Osteocyte (in vitro differentiated cells): ENCODE measurements around the gene STK32A. TPM values are rescaled to one million over a fixed set of nuclear protein-coding genes. Genes with fewer than 3 reads are reported as not detected.

ENCODE experiments used
- DNase-seq: peaks from one replicate; pipeline ENCODE4 v3.0.0; 2021; ENCODE audit warnings: mixed read lengths; ENCODE audit not compliant: unreplicated experiment; ENCODE audit errors: extremely low spot score
- H3K27ac Mint-ChIP-seq: one replicate; pipeline ENCODE4 v1.8.0; 2021; ENCODE audit warnings: mild to moderate bottlenecking, mixed read lengths; ENCODE audit not compliant: unreplicated experiment
- H3K27me3 Mint-ChIP-seq: one replicate; pipeline ENCODE4 v1.8.0; 2021; ENCODE audit warnings: mixed read lengths; ENCODE audit not compliant: unreplicated experiment
- H3K36me3 Mint-ChIP-seq: one replicate; pipeline ENCODE4 v1.8.0; 2021; ENCODE audit warnings: mixed read lengths; ENCODE audit not compliant: unreplicated experiment
- H3K4me1 Mint-ChIP-seq: one replicate; pipeline ENCODE4 v1.8.0; 2021; ENCODE audit warnings: mixed read lengths; ENCODE audit not compliant: unreplicated experiment
- H3K4me3 Mint-ChIP-seq: one replicate; pipeline ENCODE4 v1.8.0; 2021; ENCODE audit warnings: mild to moderate bottlenecking, moderate library complexity, mixed read lengths; ENCODE audit not compliant: unreplicated experiment
- H3K9me3 Mint-ChIP-seq: one replicate; pipeline ENCODE4 v1.8.0; 2021; ENCODE audit warnings: mixed read lengths; ENCODE audit not compliant: unreplicated experiment
- CTCF ChIP-seq: fragments of 200-600 bp; sonication (generic); IDR thresholded peaks from 2 replicates; pipeline ENCODE4 v1.5.0; 2021; ENCODE audit warnings: antibody characterized with exemption, mild to moderate bottlenecking, moderate library complexity
- total RNA-seq: library from RNA; stranded (reverse); gene quantifications from 2 replicates; pipeline ENCODE4 v1.2.1, GENCODE V29; 2021

The STK32A gene
- total RNA-seq, 1 donor from 2014 or later: not detected

DNA sequence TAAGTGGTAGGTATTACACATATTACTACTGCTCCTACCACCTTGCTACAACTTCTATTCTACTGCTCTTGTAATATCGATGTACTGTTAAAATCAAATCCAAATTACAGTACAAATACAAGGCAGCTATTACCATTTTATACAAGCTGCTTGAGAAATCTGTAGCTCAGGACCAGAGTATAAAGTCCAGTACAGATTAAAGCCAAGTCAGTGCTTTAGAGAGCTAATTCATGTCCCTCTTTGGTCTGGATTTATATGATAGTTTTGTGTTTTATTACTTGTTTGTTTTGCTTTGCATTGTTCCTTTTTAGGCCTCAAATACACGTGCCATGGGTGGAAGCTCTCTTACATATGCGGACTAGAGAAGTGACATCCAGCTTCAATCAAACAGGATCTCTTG, 199.2 kb downstream of the STK32A start:
- Mint-ChIP-seq H3K4me3 (no peak overlapping the region), H3K27me3 (no peaks in the 10 kb centered on the region), H3K4me1 (peaks cover 25% of the 10 kb centered on the region), H3K27ac (no peak overlapping the region), H3K9me3 (no peaks in the 10 kb centered on the region), H3K36me3 (peaks cover 2% of the 10 kb centered on the region)
- TF ChIP-seq CTCF: no peak
- DNase-seq: no peak

DNA sequence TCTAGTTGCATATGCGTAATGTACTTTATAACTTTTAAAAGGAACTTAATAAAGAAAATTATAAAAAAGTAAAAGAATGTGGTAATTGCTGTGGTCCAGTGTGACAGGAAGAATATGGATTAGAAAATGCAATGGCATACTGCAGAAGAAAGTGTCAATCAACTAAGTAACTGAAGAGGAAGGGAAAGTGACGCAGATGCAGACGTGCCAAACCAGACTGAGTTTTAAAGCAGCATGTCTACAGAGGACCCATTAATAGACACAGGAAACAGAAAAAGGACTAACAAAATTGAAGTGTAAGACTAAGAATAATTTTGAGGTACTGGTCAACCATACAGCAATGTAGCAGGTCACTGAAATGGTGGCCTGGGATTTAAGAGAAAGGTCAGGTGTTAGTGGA, 201.8 kb downstream of the STK32A start:
- Mint-ChIP-seq H3K4me1 (peaks cover 22% of the 10 kb centered on the region), H3K27me3 (no peaks in the 10 kb centered on the region), H3K4me3 (no peak overlapping the region), H3K36me3 (peaks cover 2% of the 10 kb centered on the region), H3K27ac (no peak overlapping the region), H3K9me3 (no peaks in the 10 kb centered on the region)
- no peak for DNase-seq
- TF ChIP-seq CTCF: no peak

- Mint-ChIP-seq H3K4me3 (no peak overlapping the region), H3K27ac (no peak overlapping the region)
Measured at GRCh38 chr5:147437161-147437596, 202.4 kb downstream of the STK32A start.

More at GRCh38 chr5:147437161-147437596, 202.4 kb downstream of the STK32A start:
- H3K27me3 Mint-ChIP-seq: no peaks in the 10 kb centered on the region
- DNase-seq: no peak
- H3K36me3 Mint-ChIP-seq: peaks cover 2% of the 10 kb centered on the region
- TF ChIP-seq CTCF: no peak
- no peaks in the 10 kb centered on the region for H3K9me3 Mint-ChIP-seq
- peaks cover 20% of the 10 kb centered on the region for H3K4me1 Mint-ChIP-seq
